ENCODE results near the gene IP6K3.
A peak's percentile ranks its signal among the peaks of the same experiment; 100 is the strongest.

IP6K3 gene, protein sequence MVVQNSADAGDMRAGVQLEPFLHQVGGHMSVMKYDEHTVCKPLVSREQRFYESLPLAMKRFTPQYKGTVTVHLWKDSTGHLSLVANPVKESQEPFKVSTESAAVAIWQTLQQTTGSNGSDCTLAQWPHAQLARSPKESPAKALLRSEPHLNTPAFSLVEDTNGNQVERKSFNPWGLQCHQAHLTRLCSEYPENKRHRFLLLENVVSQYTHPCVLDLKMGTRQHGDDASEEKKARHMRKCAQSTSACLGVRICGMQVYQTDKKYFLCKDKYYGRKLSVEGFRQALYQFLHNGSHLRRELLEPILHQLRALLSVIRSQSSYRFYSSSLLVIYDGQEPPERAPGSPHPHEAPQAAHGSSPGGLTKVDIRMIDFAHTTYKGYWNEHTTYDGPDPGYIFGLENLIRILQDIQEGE

DNA sequence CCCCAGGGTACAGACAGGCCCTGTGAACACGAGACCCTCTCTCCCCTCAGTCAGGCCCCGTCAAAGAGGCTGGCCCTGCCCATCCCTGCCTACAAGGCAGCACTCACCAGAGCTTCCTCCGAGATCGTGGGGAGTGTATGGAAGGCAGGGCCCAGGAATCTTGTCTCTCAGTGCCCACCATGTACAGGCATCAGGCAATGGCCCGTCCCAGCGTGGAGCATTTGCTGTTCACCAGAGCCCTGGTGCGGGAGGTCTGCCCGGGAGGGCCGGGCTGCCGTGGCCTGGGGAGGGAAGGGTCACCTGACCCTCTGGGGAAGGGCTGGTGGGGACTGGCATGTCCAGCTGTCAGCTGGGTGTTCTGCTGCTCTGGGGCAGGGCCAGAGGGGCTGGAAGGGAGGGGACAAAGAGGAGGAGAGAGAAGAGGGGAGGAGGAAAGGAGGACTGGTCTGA lies at the start of gene IP6K3:
Gene IP6K3 (minus strand): TSS at position 255 of the 450 bp plus-strand sequence. CDS start 11,429 bp downstream, outside the sequence.
- no peak for DNase-seq

DNA sequence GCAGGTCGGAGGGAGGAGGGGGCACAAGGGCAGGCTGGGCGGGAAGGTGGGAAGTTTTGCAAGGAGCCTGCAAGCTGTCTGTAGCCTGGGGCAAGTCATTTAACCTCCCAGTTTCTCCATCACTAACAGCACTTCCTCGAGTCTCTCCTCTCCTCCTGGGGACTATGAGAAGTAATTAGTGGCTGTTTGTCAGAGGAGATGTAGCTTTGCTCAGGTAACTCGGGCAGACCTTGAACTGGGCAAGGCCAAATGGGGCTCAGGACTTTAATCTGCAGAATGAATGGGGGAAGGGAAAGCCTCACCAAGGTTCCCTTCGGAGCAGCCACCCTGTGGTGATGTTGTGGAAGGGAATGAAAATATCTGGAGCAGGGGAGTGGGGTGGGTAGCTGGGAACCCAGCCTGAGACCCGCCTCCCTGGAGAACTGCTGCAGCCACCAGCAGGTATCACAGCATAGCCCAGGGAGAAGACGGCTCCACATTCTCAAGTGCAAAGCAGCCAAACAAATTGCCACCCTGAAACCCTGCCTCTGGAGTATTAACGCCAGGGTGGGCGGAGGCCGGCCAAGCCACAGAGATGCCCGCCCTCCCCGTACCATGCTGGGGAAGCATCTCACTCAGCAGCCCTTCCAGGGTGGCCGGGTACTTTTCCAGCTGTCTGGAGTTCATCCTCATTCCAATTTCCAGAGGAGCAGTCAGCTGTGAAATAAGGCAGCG lies 48.4 kb upstream of the IP6K3 start:
- no peak for DNase-seq

DNA sequence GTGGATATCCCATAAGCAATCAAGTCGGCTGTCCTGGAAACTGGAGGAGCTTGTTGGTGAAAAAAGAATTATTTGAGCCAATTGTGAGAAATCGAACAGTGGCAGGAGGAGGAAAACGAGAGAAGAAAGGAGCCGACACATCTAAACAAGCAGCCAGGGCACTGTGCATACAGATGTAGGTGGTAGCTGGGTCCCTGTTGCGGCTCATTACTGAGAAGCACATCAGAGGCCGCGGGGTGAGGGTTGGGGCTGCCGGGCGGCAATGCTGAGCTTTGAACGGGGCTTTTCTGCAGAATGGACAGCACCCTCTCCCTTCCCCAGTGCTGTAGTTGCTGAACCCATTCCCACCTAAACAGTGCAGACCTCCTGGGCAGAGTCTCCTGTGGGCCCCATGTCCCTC lies 46.3 kb upstream of the IP6K3 start:
- DNase-seq: no peak

DNA sequence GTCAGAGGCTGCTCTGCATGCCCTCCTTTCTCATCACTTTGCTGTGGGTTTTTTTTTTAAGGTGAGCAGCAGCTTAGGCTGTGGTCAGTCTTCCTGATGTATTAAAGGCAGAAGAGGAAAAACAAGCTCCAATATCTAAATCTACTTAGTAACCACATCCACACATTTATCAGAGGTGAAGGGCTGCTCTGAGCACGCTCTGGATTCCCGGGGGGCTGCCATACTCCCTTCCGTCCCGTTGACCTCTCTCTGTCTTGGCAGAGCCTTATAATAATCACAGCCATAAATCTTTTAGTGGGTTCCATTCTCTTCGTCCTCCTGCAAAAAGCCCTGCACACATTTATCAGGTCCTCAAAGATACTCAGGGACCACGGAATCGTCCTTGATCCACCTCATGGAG lies 44.9 kb upstream of the IP6K3 start:
- DNase-seq: no peak

DNA sequence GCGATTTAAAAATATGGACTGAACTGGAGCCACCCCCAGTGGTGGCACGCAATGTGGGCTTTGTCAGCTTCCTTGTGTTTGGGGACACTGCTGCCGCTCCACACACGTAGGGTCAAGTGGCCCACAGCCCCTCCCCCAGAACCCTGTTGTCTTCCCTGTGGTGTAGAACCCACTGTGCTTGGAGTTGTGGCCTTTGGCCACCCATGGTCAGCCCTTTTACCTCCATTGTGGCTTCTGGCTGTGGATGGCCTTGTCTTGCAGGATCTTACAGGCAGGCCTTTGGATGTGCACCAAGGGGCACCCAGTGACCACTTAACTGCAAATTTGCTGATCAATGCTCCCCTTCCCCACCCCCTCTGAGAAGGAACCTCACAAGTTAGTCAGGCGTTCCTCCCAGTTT lies 44.2 kb upstream of the IP6K3 start:
- no peak for DNase-seq

DNA sequence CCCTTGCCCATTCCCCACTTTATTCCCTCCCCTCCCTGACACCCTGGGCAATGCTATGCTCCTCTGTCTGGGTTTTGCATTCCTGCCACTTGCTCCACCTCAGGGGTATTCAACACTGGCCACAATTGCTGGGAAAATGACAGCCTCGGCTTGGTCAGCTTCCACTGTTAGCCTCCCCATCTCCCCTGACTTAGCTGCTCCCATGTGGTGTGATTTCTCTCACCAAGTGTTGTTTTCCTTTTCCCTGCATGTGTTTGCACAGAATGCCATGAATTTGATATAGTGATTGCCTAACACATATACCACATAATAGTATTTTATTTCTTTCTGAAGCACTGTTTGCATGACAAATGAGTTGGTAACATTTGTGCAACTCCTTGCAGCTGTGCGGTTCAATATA lies 43.7 kb upstream of the IP6K3 start:
- no peak for DNase-seq

DNA sequence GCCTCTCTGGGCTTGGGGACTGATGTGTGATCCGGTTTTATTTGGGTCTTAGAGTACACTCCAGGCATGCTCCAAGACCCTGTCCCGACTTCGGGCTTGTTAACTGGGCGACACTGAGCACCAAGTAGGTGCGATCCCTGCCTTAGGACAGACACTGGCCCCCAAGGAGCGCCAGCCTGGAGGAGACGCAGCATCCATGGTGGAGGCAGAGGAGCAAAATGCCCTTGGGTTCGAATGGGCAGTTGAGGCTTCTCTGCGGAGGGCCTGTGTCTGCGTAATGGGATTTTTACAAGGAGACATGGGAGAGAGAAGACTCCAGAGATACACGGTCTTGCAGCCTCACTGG lies 42.8 kb upstream of the IP6K3 start:
- DNase-seq: no peak

DNA sequence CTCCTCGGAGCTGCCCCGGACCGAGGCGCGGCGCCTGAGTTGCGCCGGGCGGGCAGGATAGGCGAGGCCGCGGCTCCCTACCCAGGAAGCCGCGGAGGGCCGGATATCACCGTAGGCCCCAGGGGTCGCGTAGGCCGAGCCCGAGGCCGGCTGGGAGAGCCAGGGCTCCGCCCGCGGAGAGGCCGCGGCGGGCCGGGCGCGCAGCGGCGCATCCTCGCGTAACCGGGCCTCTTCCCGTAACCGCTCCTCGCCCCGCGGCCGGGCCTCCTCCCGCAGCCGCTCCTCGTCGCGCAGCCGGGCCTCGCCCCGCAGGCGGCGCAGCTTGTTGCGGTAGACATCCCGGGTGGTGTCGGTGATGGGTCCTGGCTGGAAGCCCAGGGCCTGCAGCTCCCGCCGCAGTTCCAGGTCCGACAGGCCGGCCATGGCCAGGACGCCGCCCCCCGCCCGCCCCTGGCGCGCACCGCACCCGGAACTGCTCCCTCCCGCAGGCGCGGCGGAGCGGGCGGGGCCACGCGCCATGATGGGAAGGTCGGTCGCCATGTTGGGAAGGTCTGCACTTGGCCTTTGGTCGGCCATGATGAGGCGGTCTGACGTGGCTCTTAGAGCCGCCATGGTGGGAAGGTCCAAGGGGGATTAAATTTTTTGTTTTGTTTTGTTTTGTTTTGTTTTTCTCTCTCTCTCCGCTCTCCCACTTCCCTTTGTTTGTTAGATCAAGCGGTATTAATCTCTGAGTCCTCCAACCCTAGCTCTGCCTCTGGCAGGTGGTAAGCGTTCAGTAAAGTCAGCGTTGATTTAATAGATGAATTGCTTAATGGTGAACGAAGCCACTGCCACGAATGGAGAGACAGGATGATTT lies 42.2 kb upstream of the IP6K3 start, which contains the start of gene LEMD2:
Gene LEMD2 (minus strand): TSS at position 437 of the 856 bp plus-strand sequence. CDS start 14 bp downstream, at position 423.
- DNase-seq: peak; percentile 94

DNA sequence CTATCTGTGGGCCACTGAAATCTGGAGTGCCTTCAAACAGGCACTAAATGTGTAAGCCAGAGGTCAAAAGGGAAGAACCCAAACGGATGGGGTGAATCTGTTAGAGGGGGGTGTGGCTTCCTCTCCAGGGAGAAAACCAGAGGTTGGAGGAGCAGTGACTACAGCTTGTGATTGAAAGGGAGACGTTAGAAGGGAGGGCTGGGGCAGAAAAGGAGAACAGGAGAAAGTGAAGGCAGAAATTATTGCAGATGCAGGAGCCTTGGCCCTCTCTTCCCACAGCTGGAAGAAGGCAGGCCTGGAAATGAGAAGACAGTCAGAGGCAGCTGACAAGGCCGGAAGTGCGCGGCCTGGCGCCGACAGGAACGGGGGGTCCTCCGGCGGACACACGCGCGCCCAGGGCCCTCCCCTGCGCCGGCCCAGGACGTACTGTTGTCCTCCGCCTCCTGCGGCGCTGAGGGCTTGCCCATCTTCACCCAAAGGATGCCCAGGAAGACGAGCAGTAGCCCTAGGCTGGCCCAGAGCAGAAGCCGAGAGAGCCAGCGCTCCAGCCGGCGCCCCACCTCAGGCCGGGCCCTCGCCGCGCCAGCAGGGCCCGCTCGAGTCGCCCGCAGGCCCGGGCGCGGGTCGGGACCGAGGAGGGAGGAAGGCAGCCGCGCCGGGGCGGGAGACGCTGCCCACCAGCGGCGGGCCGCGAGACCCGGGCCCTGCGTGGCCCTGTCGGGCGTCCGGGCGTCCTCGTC lies 41.4 kb upstream of the IP6K3 start:
- peak; percentile 79 for DNase-seq

DNA sequence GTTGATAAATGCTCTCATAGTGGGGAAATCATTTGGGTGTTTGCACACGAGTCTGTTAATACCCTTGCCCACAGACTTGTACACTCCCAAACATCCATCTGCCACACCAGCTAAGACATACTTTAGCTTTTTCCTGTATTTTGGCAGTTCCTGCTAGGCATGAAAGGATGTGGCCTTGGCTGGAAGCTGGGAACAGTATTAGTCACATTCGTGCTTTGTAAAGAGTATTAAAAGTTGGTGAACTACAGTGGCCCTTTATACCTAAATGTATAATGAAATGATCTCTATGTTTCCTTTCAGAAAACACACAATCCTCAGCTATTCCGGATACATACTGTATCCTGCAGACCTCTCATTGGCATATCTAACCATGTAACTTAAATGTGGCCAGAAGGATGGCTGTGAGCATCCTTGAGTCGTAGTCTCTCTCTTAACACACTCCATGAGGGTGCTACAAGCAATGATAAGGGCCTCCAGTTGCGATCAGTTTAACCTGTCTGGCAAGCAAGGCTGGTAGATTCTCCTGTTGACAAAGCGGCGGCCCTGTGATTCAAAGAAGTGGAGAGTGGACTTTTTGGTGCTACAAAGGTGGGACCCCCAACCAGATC lies 40.7 kb upstream of the IP6K3 start:
- DNase-seq: peak; percentile 53

DNA sequence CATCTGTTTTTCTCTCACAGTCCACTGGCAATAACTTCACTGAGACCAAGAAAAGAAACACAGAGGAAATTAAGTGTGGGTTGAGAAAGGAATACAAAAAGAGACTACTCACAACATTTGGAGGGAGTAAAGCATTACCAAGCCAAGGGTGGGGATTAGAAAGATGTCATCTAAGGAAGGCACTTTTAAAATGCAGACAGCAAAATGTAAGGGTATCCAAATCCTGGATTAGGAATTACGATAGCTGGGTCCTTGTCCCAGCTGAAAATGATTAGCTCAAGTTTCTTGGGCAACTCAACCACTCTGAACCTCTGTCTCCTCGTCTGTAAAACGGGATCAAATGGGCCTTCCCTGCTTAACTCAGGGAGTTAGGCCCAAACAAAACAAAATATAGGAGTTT lies 40.0 kb upstream of the IP6K3 start:
- no peak for DNase-seq

DNA sequence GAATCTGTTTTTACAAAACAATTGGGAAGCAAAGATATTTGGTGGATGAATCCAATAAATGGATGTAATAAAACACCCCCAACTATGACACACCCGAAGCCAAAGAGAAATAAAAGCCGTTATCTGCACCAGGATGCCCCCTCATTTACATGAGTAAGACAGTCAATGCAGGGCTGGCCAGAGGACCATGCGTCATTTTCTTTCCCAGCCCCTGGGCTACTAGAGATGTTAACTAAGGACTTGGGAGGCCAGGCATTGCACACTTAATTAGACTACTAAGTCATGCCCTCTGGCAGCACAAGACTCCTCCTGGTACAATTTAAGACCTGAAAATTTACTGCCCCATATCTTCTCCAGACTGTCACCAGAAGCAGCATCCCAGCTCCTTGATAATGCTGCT lies 39.1 kb upstream of the IP6K3 start:
- peak; percentile 61 for DNase-seq

DNA sequence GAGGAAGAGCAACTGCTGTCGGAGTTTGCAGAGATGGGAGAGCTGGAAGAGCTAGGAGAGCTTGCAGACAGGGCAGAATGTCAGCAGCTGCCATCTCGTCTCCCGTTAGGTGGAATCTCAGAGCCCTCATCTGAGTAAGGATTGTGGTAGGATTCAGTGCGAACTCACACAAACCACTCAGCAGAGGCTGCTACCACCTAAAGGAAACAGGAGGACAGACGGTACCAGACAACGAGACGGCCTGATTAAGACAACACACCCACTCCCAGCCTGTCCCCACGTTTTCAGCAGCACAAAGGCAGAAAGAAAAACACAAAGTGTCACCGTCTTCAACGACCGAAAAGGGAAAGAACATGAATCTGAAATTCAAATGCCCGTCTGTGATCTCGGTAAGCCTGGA lies 38.1 kb upstream of the IP6K3 start:
- DNase-seq: no peak

DNA sequence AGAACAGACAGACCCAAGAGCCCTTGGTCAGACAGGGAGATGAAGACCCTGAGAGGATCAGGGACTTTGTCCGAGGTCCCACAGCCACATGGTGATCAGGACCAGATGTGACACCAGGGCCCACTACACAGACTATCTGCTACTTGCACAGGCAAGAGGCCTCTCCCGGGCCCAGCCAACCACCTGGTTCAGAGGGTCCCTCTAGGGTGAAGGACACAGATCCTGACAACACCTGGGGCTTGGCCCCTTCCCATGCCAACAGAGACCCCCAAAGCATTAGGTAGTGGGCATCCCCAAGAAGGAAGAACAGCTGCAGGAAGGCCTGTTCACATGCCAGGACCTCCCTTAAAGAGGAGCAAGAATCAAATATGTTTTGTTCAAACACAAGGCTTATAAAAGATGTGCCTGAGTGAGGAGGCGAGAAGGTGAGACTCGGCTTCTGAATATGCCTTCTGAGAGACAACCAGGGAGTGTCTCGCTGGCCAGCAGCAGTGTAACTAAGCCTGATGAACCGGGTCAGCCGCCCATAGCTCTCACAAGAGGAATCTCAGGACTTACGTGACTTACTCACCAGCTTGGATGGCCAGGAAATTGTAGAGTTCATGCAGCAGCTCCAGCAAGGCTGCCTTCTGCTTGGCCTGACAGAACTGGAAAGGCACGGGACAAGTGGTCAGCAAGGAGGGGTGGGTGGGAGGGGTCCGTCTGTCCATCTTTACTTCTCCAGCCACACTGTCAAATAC lies 37.2 kb upstream of the IP6K3 start:
- no peak for DNase-seq

DNA sequence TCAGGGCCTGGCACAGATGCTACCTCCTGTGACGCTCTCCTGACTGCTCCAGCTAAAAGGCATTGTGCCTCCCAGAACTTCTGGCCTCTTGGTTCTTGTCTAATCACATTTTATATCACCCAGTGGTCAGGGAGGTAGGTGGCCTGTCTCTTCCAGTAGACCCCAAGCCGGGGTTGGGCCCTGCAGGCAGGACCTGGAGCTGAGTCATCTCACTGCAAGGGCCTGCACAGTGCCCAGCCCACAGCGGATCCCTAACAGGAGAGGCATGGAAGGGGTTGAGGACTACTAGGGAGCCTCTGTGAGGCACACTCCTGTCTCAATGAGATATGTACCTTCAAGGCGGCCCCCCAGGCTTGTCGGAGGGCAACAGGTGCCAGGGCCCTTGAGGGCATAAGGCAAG lies 35.9 kb upstream of the IP6K3 start:
- DNase-seq: no peak

DNA sequence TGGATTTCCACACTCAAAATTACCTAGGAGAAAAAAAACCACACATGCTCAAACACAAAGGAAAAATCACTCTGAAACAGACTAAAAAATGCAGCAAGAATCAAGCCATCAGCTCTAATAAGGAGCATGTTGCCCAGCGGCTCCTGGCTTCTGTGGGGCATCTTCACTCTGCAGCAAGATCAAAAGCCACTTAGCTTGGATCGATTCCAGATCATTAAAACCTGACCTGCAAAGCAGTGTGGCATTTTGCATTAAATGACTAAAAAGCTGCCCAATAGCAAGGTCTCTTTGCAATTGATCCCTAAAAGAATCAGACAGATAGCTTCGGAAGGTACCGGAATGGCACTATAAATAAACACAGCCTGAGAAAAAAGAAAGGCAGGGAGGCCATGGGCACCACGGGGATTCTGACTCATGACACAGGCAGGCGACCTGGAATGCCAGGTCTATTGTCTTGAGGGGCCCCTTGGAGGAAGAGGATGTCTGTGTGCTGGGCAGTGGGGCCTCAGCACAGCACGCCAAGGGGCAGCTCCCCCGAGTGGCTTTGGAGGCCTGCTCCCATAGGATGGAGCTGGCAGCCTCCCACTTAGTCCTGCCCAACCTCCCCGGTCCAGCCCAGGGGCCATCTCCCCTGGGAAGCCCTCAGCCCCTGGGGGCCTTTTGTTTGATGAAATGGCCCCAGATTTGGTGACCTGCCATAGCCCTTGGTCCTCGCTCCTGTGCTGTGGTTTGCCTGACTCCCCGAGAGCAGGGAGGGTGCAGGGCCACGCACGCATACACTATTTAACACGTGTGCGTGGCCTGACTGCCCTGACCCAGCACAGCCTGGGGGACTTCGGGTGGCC lies 34.6 kb upstream of the IP6K3 start:
- peak; percentile 55 for DNase-seq

DNA sequence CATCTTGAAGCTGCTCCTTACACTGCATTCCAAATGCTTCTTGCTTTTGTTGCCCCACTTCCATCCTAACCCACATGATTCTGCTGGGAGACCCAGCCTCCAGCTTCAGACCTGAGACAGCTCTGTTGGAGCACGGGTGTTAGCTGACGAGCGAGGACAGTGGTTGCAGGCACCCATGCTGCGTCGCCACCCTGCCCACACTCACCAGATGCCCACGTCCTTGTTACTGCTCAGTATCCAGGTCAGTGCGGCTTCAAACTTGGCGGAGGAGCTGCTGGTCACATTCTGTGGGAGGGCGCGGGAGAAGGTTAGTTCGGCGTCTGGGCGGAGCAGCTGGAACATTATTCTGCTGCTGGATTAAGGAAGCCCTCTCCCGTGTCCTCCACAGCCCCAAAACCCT lies 33.2 kb upstream of the IP6K3 start:
- DNase-seq: no peak

DNA sequence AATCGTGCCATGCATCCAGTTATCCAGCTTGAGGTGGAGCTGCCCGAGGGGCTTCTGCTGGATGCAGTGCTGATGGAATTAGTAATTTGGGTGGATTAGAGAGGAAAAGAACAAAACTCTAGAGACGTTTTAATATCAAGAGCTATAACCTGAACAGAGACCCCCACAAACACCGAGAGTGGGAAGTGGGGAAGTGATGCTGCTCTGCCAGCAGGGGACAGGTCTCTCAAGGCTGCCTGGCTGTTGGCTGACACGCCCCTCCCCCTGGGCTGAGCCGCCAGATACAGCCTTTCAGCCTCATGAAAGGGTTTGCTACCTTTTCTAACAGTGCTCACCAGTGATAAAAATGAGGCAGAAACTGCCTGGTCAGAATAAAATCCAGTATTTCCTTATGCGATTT lies 32.6 kb upstream of the IP6K3 start:
- DNase-seq: no peak

DNA sequence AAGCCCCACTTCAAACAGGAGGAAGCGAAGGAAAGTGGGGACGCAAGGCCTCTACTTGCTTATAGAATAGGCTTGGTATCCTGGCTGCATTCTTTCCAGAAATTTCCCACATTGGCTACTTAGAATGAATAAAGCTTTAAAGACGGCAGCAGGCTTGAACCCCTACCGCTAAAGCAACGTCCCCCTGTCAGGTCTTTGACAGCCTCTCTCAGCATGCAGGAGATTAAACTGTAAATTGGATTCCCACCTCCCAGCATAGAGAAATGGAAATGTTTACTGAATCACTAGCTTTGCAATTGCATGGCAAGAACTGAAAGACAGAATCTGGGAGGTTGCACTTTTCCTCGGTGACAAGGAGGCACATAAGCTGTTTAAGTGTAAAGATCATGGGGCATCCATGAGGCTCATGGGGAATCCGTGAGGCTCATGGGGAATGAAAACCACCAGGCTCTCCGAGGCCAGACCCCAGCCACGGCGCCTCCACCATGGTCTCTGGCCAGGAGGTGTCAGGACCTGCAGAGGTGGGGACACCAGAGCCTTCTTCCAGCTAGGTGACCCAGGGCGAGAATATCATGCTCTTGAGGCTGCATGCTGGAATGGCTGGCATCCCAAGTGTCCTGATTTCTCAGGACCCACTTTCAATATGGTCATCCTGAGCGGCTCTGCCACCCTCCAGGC lies 31.9 kb upstream of the IP6K3 start:
- no peak for DNase-seq
